HepG2 (cell line): Measurements from ENCODE around the gene ZNF30.
"Not testable (repeated sequence)": the region's sequence is repeated elsewhere in the genome, so short reads cannot be mapped to it uniquely, and the experiment has no call there.

Source experiments
- CBFB ChIP-seq: sonication (generic); formaldehyde crosslinking; IDR thresholded peaks from 2 replicates; pipeline ENCODE4 v1.4.0; 2020; ENCODE audit warnings: missing genetic modification reagents
- POLR2A ChIP-seq, 2 experiments: IDR thresholded peaks; 2 replicates each; pipeline ENCODE4 v1.6.1; 2011; ENCODE audit warnings: low read depth in 2 of 2, low read length in 2 of 2, mild to moderate bottlenecking in 1 of 2, moderate library complexity in 1 of 2; ENCODE audit not compliant: insufficient read depth in 1 of 2
- ZNF180 ChIP-seq: sonication (generic); formaldehyde crosslinking; IDR thresholded peaks from 2 replicates; pipeline ENCODE4 v1.4.0; 2020; ENCODE audit warnings: low read depth, missing genetic modification reagents, borderline replicate concordance
- ZNF446 ChIP-seq: sonication (generic); formaldehyde crosslinking; IDR thresholded peaks from 2 replicates; pipeline ENCODE4 v1.5.0; 2020; ENCODE audit warnings: mild to moderate bottlenecking, missing genetic modification reagents
- TF ChIP-seq, protein P1 (sequence below): sonication (generic); formaldehyde crosslinking; IDR thresholded peaks from 2 replicates; pipeline ENCODE4 v1.5.0; 2020; ENCODE audit warnings: mild to moderate bottlenecking, missing genetic modification reagents, moderate library complexity
- TF ChIP-seq, protein P2 (sequence below): sonication (generic); formaldehyde crosslinking; IDR thresholded peaks from 2 replicates; pipeline ENCODE4 v1.8.1; 2023; ENCODE audit warnings: mild to moderate bottlenecking, missing genetic modification reagents
- TF ChIP-seq, protein P3 (sequence below): sonication (generic); formaldehyde crosslinking; IDR thresholded peaks from 2 replicates; pipeline ENCODE4 v1.4.0; 2020; ENCODE audit warnings: missing genetic modification reagents, borderline replicate concordance
- TF ChIP-seq, protein P4 (sequence below): sonication (generic); formaldehyde crosslinking; IDR thresholded peaks from 2 replicates; pipeline ENCODE4 v1.8.1; 2023; ENCODE audit warnings: missing genetic modification reagents, inconsistent platforms, borderline replicate concordance

DNA sequence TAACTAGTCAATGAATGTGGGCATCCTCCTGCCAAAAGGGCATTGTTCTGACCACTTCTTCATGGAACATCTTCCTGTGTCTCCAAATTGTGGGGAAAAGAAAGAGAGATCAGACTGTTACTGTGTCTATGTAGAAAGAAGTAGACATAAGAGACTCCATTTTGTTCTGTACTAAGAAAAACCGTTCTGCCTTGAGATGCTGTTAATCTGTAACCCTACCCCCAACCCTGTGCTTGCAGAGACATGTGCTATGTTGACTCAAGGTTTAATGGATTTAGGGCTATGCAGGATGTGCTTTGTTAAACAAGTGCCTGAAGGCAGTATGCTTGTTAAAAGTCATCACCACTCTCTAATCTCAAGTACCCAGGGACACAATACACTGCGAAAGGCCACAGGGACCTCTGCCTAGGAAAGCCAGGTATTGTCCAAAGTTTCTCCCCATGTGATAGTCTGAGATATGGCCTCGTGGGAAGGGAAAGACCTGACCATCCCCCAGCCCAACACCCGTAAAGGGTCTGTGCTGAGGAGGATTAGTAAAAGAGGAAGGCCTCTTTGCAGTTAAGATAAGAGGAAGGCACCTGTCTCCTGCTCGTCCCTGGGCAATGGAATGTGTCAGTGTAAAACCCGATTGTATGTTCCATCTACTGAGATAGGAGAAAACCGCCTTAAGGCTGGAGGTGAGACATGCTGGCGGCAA lies 6.5 kb upstream of the ZNF30 start:
- TF ChIP-seq, protein P1, sequence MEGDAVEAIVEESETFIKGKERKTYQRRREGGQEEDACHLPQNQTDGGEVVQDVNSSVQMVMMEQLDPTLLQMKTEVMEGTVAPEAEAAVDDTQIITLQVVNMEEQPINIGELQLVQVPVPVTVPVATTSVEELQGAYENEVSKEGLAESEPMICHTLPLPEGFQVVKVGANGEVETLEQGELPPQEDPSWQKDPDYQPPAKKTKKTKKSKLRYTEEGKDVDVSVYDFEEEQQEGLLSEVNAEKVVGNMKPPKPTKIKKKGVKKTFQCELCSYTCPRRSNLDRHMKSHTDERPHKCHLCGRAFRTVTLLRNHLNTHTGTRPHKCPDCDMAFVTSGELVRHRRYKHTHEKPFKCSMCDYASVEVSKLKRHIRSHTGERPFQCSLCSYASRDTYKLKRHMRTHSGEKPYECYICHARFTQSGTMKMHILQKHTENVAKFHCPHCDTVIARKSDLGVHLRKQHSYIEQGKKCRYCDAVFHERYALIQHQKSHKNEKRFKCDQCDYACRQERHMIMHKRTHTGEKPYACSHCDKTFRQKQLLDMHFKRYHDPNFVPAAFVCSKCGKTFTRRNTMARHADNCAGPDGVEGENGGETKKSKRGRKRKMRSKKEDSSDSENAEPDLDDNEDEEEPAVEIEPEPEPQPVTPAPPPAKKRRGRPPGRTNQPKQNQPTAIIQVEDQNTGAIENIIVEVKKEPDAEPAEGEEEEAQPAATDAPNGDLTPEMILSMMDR = not testable (repeated sequence)
- TF ChIP-seq CBFB (CRISPR knock-in tag); ZNF446 (CRISPR knock-in tag); POLR2A (IDR thresholded peaks at IDR 0.05; ENCODE audit: insufficient read depth in 1 of 2, low read depth in 2 of 2, low read length in 2 of 2); ZNF180: not testable (repeated sequence)
- TF ChIP-seq, protein P2, sequence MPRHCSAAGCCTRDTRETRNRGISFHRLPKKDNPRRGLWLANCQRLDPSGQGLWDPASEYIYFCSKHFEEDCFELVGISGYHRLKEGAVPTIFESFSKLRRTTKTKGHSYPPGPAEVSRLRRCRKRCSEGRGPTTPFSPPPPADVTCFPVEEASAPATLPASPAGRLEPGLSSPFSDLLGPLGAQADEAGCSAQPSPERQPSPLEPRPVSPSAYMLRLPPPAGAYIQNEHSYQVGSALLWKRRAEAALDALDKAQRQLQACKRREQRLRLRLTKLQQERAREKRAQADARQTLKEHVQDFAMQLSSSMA (CRISPR knock-in tag) = not testable (repeated sequence)
- TF ChIP-seq, protein P3, sequence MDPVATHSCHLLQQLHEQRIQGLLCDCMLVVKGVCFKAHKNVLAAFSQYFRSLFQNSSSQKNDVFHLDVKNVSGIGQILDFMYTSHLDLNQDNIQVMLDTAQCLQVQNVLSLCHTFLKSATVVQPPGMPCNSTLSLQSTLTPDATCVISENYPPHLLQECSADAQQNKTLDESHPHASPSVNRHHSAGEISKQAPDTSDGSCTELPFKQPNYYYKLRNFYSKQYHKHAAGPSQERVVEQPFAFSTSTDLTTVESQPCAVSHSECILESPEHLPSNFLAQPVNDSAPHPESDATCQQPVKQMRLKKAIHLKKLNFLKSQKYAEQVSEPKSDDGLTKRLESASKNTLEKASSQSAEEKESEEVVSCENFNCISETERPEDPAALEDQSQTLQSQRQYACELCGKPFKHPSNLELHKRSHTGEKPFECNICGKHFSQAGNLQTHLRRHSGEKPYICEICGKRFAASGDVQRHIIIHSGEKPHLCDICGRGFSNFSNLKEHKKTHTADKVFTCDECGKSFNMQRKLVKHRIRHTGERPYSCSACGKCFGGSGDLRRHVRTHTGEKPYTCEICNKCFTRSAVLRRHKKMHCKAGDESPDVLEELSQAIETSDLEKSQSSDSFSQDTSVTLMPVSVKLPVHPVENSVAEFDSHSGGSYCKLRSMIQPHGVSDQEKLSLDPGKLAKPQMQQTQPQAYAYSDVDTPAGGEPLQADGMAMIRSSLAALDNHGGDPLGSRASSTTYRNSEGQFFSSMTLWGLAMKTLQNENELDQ (CRISPR knock-in tag) = not testable (repeated sequence)
- TF ChIP-seq, protein P4, sequence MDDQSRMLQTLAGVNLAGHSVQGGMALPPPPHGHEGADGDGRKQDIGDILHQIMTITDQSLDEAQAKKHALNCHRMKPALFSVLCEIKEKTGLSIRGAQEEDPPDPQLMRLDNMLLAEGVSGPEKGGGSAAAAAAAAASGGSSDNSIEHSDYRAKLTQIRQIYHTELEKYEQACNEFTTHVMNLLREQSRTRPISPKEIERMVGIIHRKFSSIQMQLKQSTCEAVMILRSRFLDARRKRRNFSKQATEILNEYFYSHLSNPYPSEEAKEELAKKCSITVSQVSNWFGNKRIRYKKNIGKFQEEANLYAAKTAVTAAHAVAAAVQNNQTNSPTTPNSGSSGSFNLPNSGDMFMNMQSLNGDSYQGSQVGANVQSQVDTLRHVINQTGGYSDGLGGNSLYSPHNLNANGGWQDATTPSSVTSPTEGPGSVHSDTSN (CRISPR knock-in tag) = not testable (repeated sequence)
